ENCODE results near the gene ERN1. TPM values are rescaled to one million over a fixed set of nuclear protein-coding genes. Genes with fewer than 3 reads are reported as not detected.

The ERN1 gene
- total and polyA plus RNA-seq, 2 of the 13 experiments (the other 11 are each of a cell fraction or from before 2014, with no cell fraction given): 6.0 to 12.7 TPM

DNA sequence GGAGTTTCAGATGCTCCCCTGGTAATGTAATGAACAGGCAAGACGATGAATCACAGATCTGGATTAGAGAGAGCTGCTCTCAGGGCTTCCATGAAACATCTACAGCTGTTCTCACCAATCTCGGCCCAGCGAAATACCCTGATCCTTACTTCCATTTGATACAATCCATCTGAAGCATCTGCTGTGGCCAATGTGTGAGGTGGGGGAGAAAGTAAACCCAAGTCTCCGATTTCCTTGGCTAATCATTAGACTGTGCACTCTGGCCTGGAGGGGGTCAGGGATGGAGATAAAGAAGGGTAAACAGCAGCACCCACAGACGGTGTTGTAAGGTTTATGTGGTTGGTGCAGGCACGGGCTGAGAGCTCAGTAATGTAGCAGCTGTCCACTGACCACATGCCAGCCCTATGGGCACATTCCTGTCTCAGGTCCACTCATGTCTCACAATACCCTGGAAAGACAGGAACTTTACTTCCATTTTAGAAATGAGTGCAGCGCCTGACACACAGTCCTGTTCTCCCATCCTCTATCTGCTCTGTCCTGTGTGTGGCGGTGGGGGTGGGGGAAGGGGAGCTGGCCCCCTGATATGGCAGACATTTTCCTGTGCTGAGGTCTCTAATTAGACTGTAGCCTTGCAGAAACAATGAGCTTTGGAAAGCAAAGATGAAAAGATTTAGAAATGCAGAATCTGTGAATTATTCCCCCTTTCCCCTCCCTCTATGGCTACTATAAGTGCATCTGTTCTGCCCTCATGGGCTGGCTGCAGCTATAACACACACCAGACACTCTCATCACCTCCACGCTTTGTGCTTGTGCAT is 48.3 kb upstream of the ERN1 start (continued):
- no peak for TF ChIP-seq SMAD9 (CRISPR knock-in tag; IDR thresholded peaks at IDR 0.05)
- peak; percentile 77 for TF ChIP-seq PHF5A (CRISPR knock-in tag; IDR thresholded peaks at IDR 0.05; ENCODE audit: low read depth, unreplicated experiment)
- TF ChIP-seq ZSCAN12 (CRISPR knock-in tag; IDR thresholded peaks at IDR 0.05): no peak
- TF ChIP-seq, protein P1, sequence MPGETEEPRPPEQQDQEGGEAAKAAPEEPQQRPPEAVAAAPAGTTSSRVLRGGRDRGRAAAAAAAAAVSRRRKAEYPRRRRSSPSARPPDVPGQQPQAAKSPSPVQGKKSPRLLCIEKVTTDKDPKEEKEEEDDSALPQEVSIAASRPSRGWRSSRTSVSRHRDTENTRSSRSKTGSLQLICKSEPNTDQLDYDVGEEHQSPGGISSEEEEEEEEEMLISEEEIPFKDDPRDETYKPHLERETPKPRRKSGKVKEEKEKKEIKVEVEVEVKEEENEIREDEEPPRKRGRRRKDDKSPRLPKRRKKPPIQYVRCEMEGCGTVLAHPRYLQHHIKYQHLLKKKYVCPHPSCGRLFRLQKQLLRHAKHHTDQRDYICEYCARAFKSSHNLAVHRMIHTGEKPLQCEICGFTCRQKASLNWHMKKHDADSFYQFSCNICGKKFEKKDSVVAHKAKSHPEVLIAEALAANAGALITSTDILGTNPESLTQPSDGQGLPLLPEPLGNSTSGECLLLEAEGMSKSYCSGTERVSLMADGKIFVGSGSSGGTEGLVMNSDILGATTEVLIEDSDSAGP (CRISPR knock-in tag; IDR thresholded peaks at IDR 0.05; ENCODE audit: borderline replicate concordance): peak; percentile 65
- TF ChIP-seq, protein P2, sequence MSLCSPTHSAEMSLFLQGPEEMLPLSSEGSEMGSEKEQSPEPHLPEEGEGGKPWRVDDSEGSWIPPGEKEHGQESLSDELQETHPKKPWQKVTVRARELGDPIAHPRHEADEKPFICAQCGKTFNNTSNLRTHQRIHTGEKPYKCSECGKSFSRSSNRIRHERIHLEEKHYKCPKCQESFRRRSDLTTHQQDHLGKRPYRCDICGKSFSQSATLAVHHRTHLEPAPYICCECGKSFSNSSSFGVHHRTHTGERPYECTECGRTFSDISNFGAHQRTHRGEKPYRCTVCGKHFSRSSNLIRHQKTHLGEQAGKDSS (CRISPR knock-in tag; IDR thresholded peaks at IDR 0.05; ENCODE audit: borderline replicate concordance, low read depth): no peak; the same call in 1 of the 2 replicates
- TF ChIP-seq, protein P3, sequence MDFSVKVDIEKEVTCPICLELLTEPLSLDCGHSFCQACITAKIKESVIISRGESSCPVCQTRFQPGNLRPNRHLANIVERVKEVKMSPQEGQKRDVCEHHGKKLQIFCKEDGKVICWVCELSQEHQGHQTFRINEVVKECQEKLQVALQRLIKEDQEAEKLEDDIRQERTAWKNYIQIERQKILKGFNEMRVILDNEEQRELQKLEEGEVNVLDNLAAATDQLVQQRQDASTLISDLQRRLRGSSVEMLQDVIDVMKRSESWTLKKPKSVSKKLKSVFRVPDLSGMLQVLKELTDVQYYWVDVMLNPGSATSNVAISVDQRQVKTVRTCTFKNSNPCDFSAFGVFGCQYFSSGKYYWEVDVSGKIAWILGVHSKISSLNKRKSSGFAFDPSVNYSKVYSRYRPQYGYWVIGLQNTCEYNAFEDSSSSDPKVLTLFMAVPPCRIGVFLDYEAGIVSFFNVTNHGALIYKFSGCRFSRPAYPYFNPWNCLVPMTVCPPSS (IDR thresholded peaks at IDR 0.05): no peak
- TF ChIP-seq ZNF33B (CRISPR knock-in tag; IDR thresholded peaks at IDR 0.05): 0 out of 2 replicates have a peak, but pooled peaks have one; percentile 16
- peak; percentile 65; the same call in 1 of the 2 replicates for TF ChIP-seq AKAP8 (CRISPR knock-in tag; IDR thresholded peaks at IDR 0.05)
- TF ChIP-seq, protein P4, sequence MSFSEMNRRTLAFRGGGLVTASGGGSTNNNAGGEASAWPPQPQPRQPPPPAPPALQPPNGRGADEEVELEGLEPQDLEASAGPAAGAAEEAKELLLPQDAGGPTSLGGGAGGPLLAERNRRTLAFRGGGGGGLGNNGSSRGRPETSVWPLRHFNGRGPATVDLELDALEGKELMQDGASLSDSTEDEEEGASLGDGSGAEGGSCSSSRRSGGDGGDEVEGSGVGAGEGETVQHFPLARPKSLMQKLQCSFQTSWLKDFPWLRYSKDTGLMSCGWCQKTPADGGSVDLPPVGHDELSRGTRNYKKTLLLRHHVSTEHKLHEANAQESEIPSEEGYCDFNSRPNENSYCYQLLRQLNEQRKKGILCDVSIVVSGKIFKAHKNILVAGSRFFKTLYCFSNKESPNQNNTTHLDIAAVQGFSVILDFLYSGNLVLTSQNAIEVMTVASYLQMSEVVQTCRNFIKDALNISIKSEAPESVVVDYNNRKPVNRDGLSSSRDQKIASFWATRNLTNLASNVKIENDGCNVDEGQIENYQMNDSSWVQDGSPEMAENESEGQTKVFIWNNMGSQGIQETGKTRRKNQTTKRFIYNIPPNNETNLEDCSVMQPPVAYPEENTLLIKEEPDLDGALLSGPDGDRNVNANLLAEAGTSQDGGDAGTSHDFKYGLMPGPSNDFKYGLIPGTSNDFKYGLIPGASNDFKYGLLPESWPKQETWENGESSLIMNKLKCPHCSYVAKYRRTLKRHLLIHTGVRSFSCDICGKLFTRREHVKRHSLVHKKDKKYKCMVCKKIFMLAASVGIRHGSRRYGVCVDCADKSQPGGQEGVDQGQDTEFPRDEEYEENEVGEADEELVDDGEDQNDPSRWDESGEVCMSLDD (CRISPR knock-in tag; IDR thresholded peaks at IDR 0.05; ENCODE audit: borderline replicate concordance): peak; percentile 88
- no peak for TF ChIP-seq ZNF530 (CRISPR knock-in tag; IDR thresholded peaks at IDR 0.05; ENCODE audit: low read depth)
- TF ChIP-seq FOXP1 (IDR thresholded peaks at IDR 0.05): peak; percentile 33; the same call in 1 of the 2 replicates
- TF ChIP-seq FOXP1 (CRISPR knock-in tag; IDR thresholded peaks at IDR 0.05): peak; percentile 95
- no peak for TF ChIP-seq GTF2F1 (IDR thresholded peaks at IDR 0.05; ENCODE audit: low read length)
- TF ChIP-seq ZNF720 (CRISPR knock-in tag; IDR thresholded peaks at IDR 0.05): 0 out of 2 replicates have a peak, but pooled peaks have one; percentile 30
- TF ChIP-seq, protein P5, sequence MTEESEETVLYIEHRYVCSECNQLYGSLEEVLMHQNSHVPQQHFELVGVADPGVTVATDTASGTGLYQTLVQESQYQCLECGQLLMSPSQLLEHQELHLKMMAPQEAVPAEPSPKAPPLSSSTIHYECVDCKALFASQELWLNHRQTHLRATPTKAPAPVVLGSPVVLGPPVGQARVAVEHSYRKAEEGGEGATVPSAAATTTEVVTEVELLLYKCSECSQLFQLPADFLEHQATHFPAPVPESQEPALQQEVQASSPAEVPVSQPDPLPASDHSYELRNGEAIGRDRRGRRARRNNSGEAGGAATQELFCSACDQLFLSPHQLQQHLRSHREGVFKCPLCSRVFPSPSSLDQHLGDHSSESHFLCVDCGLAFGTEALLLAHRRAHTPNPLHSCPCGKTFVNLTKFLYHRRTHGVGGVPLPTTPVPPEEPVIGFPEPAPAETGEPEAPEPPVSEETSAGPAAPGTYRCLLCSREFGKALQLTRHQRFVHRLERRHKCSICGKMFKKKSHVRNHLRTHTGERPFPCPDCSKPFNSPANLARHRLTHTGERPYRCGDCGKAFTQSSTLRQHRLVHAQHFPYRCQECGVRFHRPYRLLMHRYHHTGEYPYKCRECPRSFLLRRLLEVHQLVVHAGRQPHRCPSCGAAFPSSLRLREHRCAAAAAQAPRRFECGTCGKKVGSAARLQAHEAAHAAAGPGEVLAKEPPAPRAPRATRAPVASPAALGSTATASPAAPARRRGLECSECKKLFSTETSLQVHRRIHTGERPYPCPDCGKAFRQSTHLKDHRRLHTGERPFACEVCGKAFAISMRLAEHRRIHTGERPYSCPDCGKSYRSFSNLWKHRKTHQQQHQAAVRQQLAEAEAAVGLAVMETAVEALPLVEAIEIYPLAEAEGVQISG (CRISPR knock-in tag; IDR thresholded peaks at IDR 0.05): peak; percentile 82

Data from HepG2 (cell line).